ENCODE data around the gene RIMS3.
A peak's percentile ranks its signal among the peaks of the same experiment; 100 is the strongest.

RIMS3 gene

DNA sequence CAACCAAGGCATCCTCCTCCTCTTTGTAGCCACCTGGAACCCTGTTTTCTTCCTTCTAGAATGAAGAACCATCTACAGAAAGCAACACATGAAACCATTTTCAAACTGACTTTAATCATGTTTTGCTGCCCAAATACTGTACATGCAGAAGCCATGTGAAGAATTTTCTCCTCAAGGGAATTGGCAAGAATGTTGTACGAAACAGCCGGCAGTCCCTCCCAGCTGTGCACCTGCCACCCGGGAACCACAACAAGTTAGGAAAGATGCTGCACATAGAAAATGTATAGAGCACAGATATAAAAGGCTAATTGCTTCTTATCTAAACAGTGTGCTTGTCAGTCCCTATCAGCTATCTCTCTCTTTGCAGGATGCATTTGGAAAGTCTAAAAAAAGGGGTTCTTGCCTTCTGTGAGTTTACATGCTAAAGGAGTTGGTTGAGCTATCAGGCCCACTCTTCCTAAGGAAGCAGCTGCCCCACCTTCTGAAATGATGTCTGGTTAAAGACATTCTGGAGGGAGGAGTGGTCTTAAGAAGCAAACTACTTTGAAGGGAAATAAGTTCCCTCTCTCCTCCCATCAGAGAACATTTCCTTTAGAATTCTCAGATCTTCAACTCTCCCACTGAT is 44.8 kb downstream of the RIMS3 start:
- TF ChIP-seq FOXM1 (IDR thresholded peaks at IDR 0.05; ENCODE audit: borderline replicate concordance, low read depth) (no peak), TEAD4 (IDR thresholded peaks at IDR 0.05) (no peak), ZBTB7A (IDR thresholded peaks at IDR 0.05; ENCODE audit: low read depth) (no peak), NFIC (IDR thresholded peaks at IDR 0.05) (no peak), TCF12 (IDR thresholded peaks at IDR 0.05; ENCODE audit: low read depth) (no peak), EGR1 (IDR thresholded peaks at IDR 0.05) (no peak)
- TF ChIP-seq, protein P1, sequence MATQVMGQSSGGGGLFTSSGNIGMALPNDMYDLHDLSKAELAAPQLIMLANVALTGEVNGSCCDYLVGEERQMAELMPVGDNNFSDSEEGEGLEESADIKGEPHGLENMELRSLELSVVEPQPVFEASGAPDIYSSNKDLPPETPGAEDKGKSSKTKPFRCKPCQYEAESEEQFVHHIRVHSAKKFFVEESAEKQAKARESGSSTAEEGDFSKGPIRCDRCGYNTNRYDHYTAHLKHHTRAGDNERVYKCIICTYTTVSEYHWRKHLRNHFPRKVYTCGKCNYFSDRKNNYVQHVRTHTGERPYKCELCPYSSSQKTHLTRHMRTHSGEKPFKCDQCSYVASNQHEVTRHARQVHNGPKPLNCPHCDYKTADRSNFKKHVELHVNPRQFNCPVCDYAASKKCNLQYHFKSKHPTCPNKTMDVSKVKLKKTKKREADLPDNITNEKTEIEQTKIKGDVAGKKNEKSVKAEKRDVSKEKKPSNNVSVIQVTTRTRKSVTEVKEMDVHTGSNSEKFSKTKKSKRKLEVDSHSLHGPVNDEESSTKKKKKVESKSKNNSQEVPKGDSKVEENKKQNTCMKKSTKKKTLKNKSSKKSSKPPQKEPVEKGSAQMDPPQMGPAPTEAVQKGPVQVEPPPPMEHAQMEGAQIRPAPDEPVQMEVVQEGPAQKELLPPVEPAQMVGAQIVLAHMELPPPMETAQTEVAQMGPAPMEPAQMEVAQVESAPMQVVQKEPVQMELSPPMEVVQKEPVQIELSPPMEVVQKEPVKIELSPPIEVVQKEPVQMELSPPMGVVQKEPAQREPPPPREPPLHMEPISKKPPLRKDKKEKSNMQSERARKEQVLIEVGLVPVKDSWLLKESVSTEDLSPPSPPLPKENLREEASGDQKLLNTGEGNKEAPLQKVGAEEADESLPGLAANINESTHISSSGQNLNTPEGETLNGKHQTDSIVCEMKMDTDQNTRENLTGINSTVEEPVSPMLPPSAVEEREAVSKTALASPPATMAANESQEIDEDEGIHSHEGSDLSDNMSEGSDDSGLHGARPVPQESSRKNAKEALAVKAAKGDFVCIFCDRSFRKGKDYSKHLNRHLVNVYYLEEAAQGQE (IDR thresholded peaks at IDR 0.05; ENCODE audit: low read depth): no peak
- TF ChIP-seq, protein P2, sequence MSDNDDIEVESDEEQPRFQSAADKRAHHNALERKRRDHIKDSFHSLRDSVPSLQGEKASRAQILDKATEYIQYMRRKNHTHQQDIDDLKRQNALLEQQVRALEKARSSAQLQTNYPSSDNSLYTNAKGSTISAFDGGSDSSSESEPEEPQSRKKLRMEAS (IDR thresholded peaks at IDR 0.05): no peak
- TF ChIP-seq, protein P3, sequence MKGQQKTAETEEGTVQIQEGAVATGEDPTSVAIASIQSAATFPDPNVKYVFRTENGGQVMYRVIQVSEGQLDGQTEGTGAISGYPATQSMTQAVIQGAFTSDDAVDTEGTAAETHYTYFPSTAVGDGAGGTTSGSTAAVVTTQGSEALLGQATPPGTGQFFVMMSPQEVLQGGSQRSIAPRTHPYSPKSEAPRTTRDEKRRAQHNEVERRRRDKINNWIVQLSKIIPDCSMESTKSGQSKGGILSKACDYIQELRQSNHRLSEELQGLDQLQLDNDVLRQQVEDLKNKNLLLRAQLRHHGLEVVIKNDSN (IDR thresholded peaks at IDR 0.05): no peak

DNA sequence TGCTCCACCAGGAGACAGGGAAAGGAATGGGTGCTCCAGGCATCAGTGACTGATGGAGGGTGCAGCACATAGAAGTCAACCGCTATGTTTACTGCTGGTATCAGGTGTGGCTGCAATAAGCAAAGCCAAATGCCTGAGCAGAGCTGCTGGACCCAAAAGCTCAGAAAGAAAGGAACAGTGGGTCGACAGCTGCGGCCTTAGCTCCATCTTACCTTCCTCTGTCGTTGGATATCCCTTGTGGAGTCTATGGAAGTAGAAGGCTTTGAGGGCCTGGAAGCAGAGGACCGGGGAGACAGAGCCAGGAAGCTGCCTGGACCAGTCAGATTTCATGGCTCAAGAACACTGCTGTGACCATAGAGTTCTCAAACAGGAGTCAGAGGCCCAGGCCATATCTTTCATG is 45.3 kb downstream of the RIMS3 start:
- no peak for TF ChIP-seq TAF1 (IDR thresholded peaks at IDR 0.05; ENCODE audit: low read depth)
- TF ChIP-seq, protein P1 (IDR thresholded peaks at IDR 0.05; ENCODE audit: low read depth): no peak
- no peak for TF ChIP-seq CEBPB (IDR thresholded peaks at IDR 0.05)
- TF ChIP-seq, protein P2 (IDR thresholded peaks at IDR 0.05): no peak
- no peak for TF ChIP-seq CREB1 (IDR thresholded peaks at IDR 0.05; ENCODE audit: low read depth)
- TF ChIP-seq, protein P3 (IDR thresholded peaks at IDR 0.05): no peak
- TF ChIP-seq FOXM1 (IDR thresholded peaks at IDR 0.05; ENCODE audit: borderline replicate concordance, low read depth): no peak
- no peak for TF ChIP-seq TCF12 (IDR thresholded peaks at IDR 0.05; ENCODE audit: low read depth)
- no peak for TF ChIP-seq NFIC (IDR thresholded peaks at IDR 0.05)
- TF ChIP-seq YY1 (IDR thresholded peaks at IDR 0.05; ENCODE audit: low read depth): no peak
- no peak for TF ChIP-seq EP300 (IDR thresholded peaks at IDR 0.05; ENCODE audit: borderline replicate concordance)
- TF ChIP-seq ZBTB7A (IDR thresholded peaks at IDR 0.05; ENCODE audit: low read depth): no peak
- TF ChIP-seq TEAD4 (IDR thresholded peaks at IDR 0.05): no peak
- TF ChIP-seq EGR1 (IDR thresholded peaks at IDR 0.05): no peak
- no peak for TF ChIP-seq RAD21 (IDR thresholded peaks at IDR 0.05; ENCODE audit: low read depth)

DNA sequence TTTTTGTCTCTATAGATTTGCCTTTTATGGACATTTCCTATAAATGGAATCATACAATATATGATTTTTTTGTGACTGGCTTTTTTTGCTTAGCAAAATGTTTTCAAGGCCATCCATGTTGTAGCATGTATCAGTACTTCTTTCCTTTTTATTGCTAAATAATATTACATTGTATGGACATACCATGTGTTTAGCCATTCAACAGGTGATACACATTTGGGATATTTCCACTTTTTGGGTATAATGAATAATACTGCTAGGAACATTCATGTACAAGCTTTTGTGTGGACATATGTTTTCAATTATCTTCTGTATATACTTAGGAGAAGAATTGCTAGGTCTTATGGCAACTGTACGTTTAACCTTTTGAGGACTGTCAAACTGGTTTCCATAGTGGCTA is 47.4 kb downstream of the RIMS3 start:
- no peak for TF ChIP-seq EP300 (IDR thresholded peaks at IDR 0.05; ENCODE audit: borderline replicate concordance)
- no peak for TF ChIP-seq CEBPB (IDR thresholded peaks at IDR 0.05)
- TF ChIP-seq YY1 (IDR thresholded peaks at IDR 0.05; ENCODE audit: low read depth): no peak
- no peak for TF ChIP-seq EGR1 (IDR thresholded peaks at IDR 0.05)
- TF ChIP-seq RAD21 (IDR thresholded peaks at IDR 0.05; ENCODE audit: low read depth): no peak

DNA sequence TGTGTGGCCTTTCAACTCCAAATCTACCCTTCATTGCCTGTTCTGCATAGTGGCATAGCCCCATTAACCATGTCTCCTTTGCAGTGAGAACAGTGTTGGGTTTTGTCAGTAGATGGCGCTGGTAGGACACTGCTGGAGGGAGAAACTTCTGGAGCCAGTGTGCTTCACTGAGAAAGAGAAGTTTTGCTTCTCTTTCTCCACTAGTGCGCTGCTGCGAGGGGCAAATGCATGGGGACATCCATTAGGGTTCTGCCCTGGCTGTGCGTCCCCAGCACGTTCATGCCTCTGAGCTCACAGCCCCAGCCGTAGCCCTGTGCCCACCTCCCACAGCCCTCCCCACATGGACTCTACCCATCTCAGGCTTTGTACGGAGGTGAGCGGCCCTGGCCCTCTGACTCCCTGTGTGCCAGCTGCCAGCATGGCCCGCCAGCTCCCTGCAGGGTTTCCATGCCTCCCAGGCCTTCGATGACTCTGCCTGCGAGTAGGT is 53.1 kb downstream of the RIMS3 start:
- peak; percentile 97 for TF ChIP-seq RAD21 (IDR thresholded peaks at IDR 0.05; ENCODE audit: low read depth)
- TF ChIP-seq TAF1 (IDR thresholded peaks at IDR 0.05; ENCODE audit: low read depth): no peak
- no peak for TF ChIP-seq EP300 (IDR thresholded peaks at IDR 0.05; ENCODE audit: borderline replicate concordance)

DNA sequence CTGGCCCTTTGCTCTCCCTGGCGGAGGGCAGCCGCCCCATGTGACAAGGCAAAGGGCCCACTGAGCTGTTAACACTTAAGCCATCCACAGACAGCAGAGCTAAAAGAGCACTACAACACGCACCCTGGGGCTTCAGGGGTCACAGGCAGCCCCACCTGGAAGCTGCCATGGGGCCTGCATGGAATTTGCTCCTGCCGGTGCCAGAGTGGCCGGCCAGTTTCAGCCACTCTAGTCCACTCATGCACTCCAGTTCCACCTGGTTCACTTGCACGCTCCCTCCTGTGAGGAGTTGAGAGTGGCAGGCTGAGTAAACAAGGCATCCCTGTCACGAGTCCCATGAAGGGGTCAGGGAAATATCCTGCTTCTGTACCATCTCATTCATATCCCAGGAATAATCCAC is 55.3 kb downstream of the RIMS3 start:
- TF ChIP-seq EP300 (IDR thresholded peaks at IDR 0.05; ENCODE audit: borderline replicate concordance) (no peak), YY1 (IDR thresholded peaks at IDR 0.05; ENCODE audit: low read depth) (no peak), FOXM1 (IDR thresholded peaks at IDR 0.05; ENCODE audit: borderline replicate concordance, low read depth) (no peak), CREB1 (IDR thresholded peaks at IDR 0.05; ENCODE audit: low read depth) (no peak), RAD21 (IDR thresholded peaks at IDR 0.05; ENCODE audit: low read depth) (no peak), NFIC (IDR thresholded peaks at IDR 0.05) (no peak), TEAD4 (IDR thresholded peaks at IDR 0.05) (no peak), TAF1 (IDR thresholded peaks at IDR 0.05; ENCODE audit: low read depth) (no peak), CEBPB (IDR thresholded peaks at IDR 0.05) (no peak), TCF12 (IDR thresholded peaks at IDR 0.05; ENCODE audit: low read depth) (no peak), EGR1 (IDR thresholded peaks at IDR 0.05) (no peak)
- TF ChIP-seq, protein P3 (IDR thresholded peaks at IDR 0.05): no peak
- TF ChIP-seq, protein P2 (IDR thresholded peaks at IDR 0.05): no peak
- TF ChIP-seq, protein P1 (IDR thresholded peaks at IDR 0.05; ENCODE audit: low read depth): no peak

Measured in Ishikawa (cell line).